GM23248 (cell line): ENCODE results near the gene ERVV-1. TPM values are rescaled to one million over a fixed set of nuclear protein-coding genes. Genes with fewer than 3 reads are reported as not detected.

ENCODE experiments used
- DNase-seq: peaks from one replicate; pipeline ENCODE4 v3.0.0-alpha.2; 2015
- H2AFZ ChIP-seq: fragments of 200-600 bp; sonication (generic); 2 replicates; pipeline ENCODE4 v1.6.1; 2016; ENCODE audit warnings: antibody characterized with exemption
- H3F3A ChIP-seq: fragments of 200-600 bp; sonication (generic); 2 replicates; pipeline ENCODE4 v1.6.1; 2016; ENCODE audit warnings: mild to moderate bottlenecking, antibody characterized with exemption, mixed run types; ENCODE audit not compliant: insufficient read depth
- H3K27ac ChIP-seq: fragments of 200-600 bp; sonication (generic); 2 replicates; pipeline ENCODE4 v1.5.1; 2016; ENCODE audit warnings: mild to moderate bottlenecking
- H3K27me3 ChIP-seq: fragments of 200-600 bp; sonication (generic); replicated peaks from 2 replicates; pipeline ENCODE4 v1.6.1; 2016; ENCODE audit warnings: mild to moderate bottlenecking; ENCODE audit not compliant: insufficient read depth
- H3K36me3 ChIP-seq: fragments of 200-600 bp; sonication (generic); 2 replicates; pipeline ENCODE4 v1.6.1; 2016; ENCODE audit warnings: low read depth, mild to moderate bottlenecking
- H3K4me1 ChIP-seq: fragments of 200-600 bp; sonication (generic); 2 replicates; pipeline ENCODE4 v1.6.1; 2016; ENCODE audit warnings: mild to moderate bottlenecking; ENCODE audit not compliant: insufficient read depth
- H3K4me2 ChIP-seq: fragments of 200-600 bp; sonication (generic); one replicate; pipeline ENCODE4 v1.6.1; 2016; ENCODE audit warnings: mild to moderate bottlenecking; ENCODE audit not compliant: unreplicated experiment
- H3K4me3 ChIP-seq: fragments of 200-600 bp; sonication (generic); 2 replicates; pipeline ENCODE4 v1.5.1; 2016; ENCODE audit warnings: mild to moderate bottlenecking
- H3K79me2 ChIP-seq: fragments of 200-600 bp; sonication (generic); 2 replicates; pipeline ENCODE4 v1.6.1; 2016; ENCODE audit warnings: mild to moderate bottlenecking; ENCODE audit not compliant: insufficient read depth
- H3K9ac ChIP-seq: fragments of 200-600 bp; sonication (generic); 2 replicates; pipeline ENCODE4 v1.6.1; 2016; ENCODE audit warnings: mild to moderate bottlenecking
- H3K9me2 ChIP-seq: fragments of 200-600 bp; sonication (generic); 2 replicates; pipeline ENCODE4 v1.6.1; 2016; ENCODE audit warnings: mixed run types, mild to moderate bottlenecking, moderate library complexity; ENCODE audit not compliant: insufficient read depth
- H3K9me3 ChIP-seq: fragments of 200-600 bp; sonication (generic); one replicate; pipeline ENCODE4 v1.6.1; 2017; ENCODE audit warnings: low read depth
- H4K20me1 ChIP-seq: fragments of 200-600 bp; sonication (generic); 2 replicates; pipeline ENCODE4 v1.6.0; 2016; ENCODE audit not compliant: insufficient read depth
- EZH2 ChIP-seq: fragments of 200-600 bp; sonication (generic); IDR thresholded peaks from 2 replicates; pipeline ENCODE4 v1.6.1; 2018; ENCODE audit warnings: antibody characterized with exemption, mild to moderate bottlenecking; ENCODE audit not compliant: insufficient read depth, poor library complexity, severe bottlenecking
- EZH2phosphoT487 ChIP-seq: fragments of 200-600 bp; sonication (generic); IDR thresholded peaks from 2 replicates; pipeline ENCODE4 v1.6.1; 2018; ENCODE audit warnings: antibody characterized with exemption, moderate library complexity, mild to moderate bottlenecking, low read depth; ENCODE audit not compliant: insufficient read depth
- WGBS, 2 experiments: methylation state at CpG; one replicate each; pipeline ENCODE4 v1.1.6; 2015 to 2017; ENCODE audit warnings: low lambda C conversion rate in 2 of 2, low coverage in 1 of 2; ENCODE audit errors: missing lambda C conversion rate in 2 of 2; 5-methylcytosine and 5-hydroxymethylcytosine counted together
- in situ Hi-C: fragments of 300-500 bp; cut with MboI; formaldehyde crosslinking; loops from 2 replicates; pipeline ENCODE4 v1.15.0; 2020
- polyA plus RNA-seq: library from polyadenylated mRNA; unstranded; fragments of >200 nt; fragmentation: Nextera tagmentation; extraction: Ambion mirVana; gene quantifications from 2 replicates; pipeline ENCODE4 v1.2.1, GENCODE V29; 2016
- total RNA-seq: library from RNA; depleted of rRNA; stranded (reverse); fragments of >200 nt; shearing (Covaris generic); gene quantifications from 2 replicates; pipeline ENCODE4 v1.2.3, GENCODE V29; 2014

ERVV-1 gene
- total and polyA plus RNA-seq, 2 experiments from 2014 or later = not detected

- H3K4me2 ChIP-seq = no peak overlapping the region
- 67 to 74% methylated on average over 5 of the region's 5 CpGs for WGBS, 2 experiments
- H3F3A ChIP-seq = no peaks in the 10 kb centered on the region
Measured at GRCh38 chr19:53004242-53004641, 9.5 kb upstream of the ERVV-1 start.

GRCh38 chr19:53007200-53007599, 6.5 kb upstream of the ERVV-1 start:
- no peak overlapping the region for H2AFZ ChIP-seq
- no peak overlapping the region for H3K27ac ChIP-seq
- no peaks in the 10 kb centered on the region for H3K36me3 ChIP-seq
- H3K27me3 ChIP-seq = no peaks in the 10 kb centered on the region
- no peak overlapping the region for H3K9ac ChIP-seq
- TF ChIP-seq EZH2 (no peak), EZH2phosphoT487 (no peak)
- in situ Hi-C loops = no loop called here
- no peak for DNase-seq
- no peaks in the 10 kb centered on the region for H3K9me2 ChIP-seq
- H3F3A ChIP-seq = no peaks in the 10 kb centered on the region
- no peaks in the 10 kb centered on the region for H4K20me1 ChIP-seq
- WGBS, 2 experiments = 26 to 27% methylated on average over 7 of the region's 7 CpGs
- H3K4me3 ChIP-seq = no peak overlapping the region
- no peak overlapping the region for H3K4me2 ChIP-seq
- H3K79me2 ChIP-seq = no peaks in the 10 kb centered on the region
- no peaks in the 10 kb centered on the region for H3K9me3 ChIP-seq
- H3K4me1 ChIP-seq = no peaks in the 10 kb centered on the region

More at GRCh38 chr19:53004242-53004641, 9.5 kb upstream of the ERVV-1 start:
- Histone ChIP-seq H3K36me3 (no peaks in the 10 kb centered on the region), H3K9me2 (no peaks in the 10 kb centered on the region), H3K27ac (no peak overlapping the region), H2AFZ (no peak overlapping the region), H3K79me2 (no peaks in the 10 kb centered on the region), H3K9me3 (no peaks in the 10 kb centered on the region), H3K27me3 (no peaks in the 10 kb centered on the region), H3K9ac (no peak overlapping the region), H3K4me3 (no peak overlapping the region), H4K20me1 (no peaks in the 10 kb centered on the region), H3K4me1 (no peaks in the 10 kb centered on the region)
- TF ChIP-seq EZH2phosphoT487 (no peak), EZH2 (no peak)
- in situ Hi-C loops = no loop called here
- DNase-seq = no peak

DNA sequence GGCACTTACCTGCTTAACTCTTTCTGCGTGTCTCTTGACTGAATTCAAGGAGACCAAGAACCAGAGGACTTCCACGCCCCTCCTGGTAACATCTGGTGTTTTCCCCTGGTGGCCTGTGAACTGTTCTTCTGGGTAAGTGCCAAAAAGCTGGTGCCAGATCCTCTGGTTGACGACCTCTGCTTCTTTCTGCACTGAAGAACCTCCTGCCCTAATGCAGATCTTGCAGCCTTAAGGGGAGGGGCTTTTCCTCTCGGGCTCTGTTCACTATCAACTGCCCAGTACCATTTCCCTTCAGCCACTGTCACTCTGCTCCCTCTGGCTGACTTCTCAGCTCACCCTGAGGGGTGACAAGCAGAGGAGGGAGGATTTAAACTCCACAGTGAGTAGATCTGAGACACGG, 6.1 kb upstream of the ERVV-1 start:
- Histone ChIP-seq H4K20me1 (no peaks in the 10 kb centered on the region), H3K4me2 (no peak overlapping the region), H2AFZ (no peak overlapping the region), H3K9ac (no peak overlapping the region), H3K27ac (no peak overlapping the region), H3K4me1 (no peaks in the 10 kb centered on the region), H3K27me3 (no peaks in the 10 kb centered on the region), H3K9me2 (no peaks in the 10 kb centered on the region), H3K9me3 (no peaks in the 10 kb centered on the region), H3K4me3 (no peak overlapping the region), H3K79me2 (no peaks in the 10 kb centered on the region), H3F3A (no peaks in the 10 kb centered on the region), H3K36me3 (no peaks in the 10 kb centered on the region)
- no peak for TF ChIP-seq EZH2phosphoT487
- no peak for TF ChIP-seq EZH2
- no peak for DNase-seq
- in situ Hi-C loops = no loop called here
- WGBS, 2 experiments = 24 to 25% methylated on average over 5 of the region's 5 CpGs

DNA sequence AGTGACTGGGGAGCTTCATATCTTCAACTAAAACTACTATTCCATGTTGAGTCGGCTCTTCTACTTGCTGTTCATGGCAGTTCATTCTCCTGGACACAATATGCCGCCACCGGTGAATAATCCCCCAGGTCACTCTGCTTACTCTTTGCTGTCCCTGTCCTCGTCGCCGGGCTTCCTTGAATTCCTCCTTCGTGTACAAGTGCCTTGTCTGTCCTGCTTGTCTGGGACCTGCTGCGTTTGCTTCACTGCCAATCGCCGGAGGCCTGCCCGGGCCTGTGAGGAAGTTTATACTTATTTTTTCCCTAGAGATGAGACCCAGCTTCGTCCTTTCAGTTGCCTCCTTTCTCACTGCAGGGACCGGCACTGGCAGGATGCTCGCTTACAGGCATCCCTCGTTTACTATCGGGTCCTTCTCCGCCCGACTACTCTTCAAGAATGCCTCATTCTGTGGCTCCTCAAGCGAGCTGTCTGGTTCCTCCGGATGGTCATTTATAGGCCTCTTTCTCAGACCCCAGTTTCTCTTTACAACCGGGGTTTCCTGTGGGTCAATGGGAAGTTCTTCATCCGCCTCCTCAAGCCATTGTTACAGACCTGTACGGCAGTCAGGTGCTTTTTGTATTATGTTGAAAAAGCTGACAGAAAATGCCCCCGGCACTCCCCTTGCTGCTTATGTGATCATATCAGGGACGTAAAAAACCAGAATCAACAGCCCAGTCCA, 5.5 kb upstream of the ERVV-1 start:
- TF ChIP-seq EZH2phosphoT487 (no peak), EZH2 (no peak)
- WGBS, 2 experiments = 53% methylated on average over 25 of the region's 25 CpGs
- no peak for DNase-seq
- in situ Hi-C loops = no loop called here
- Histone ChIP-seq H3K4me2 (no peak overlapping the region), H3K9me3 (no peaks in the 10 kb centered on the region), H2AFZ (no peak overlapping the region), H3K9me2 (no peaks in the 10 kb centered on the region), H3K9ac (no peak overlapping the region), H4K20me1 (no peaks in the 10 kb centered on the region), H3F3A (no peaks in the 10 kb centered on the region), H3K4me3 (no peak overlapping the region), H3K27ac (no peak overlapping the region), H3K27me3 (no peaks in the 10 kb centered on the region), H3K79me2 (no peaks in the 10 kb centered on the region), H3K36me3 (no peaks in the 10 kb centered on the region), H3K4me1 (no peaks in the 10 kb centered on the region)

DNA sequence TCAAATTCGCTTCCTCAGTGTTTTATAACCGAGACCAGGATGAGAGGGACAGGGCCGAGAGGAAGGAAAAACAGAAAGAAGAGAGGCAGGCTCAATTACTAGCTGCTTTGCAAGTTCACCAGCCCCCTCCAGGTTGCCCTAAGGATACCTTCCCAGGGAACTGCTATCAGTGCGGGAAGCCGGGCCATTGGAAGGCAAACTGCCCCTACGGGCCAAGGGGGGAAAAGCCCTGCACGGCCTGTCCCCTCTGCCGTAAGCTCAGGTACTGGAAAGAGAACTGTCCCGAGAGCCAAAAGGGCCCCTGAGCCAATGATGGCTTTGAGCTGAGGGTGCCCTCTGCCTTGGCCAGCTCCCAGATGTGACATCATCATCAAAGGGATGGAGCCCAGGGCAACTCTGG, 3.2 kb upstream of the ERVV-1 start:
- Histone ChIP-seq H3K79me2 (no peaks in the 10 kb centered on the region), H2AFZ (no peak overlapping the region), H3K4me1 (no peaks in the 10 kb centered on the region), H3K27me3 (no peaks in the 10 kb centered on the region), H3F3A (no peaks in the 10 kb centered on the region), H3K27ac (no peak overlapping the region), H3K36me3 (no peaks in the 10 kb centered on the region), H3K4me2 (no peak overlapping the region), H3K9ac (no peak overlapping the region), H3K9me3 (no peaks in the 10 kb centered on the region), H4K20me1 (no peaks in the 10 kb centered on the region), H3K4me3 (no peak overlapping the region), H3K9me2 (no peaks in the 10 kb centered on the region)
- no peak for TF ChIP-seq EZH2
- TF ChIP-seq EZH2phosphoT487 = no peak
- DNase-seq = no peak
- in situ Hi-C loops = no loop called here
- WGBS, 2 experiments = 12 to 17% methylated on average over 8 to 9 of the region's 9 CpGs
